Activated CD8-positive, alpha-beta memory T cell treated with anti-CD3 and anti-CD28 coated beads, Interleukin-2, amount 50 U/mL, for 24 hours (primary cell): Measurements from ENCODE around the gene PON3.
"Not testable (repeated sequence)": the region's sequence is repeated elsewhere in the genome, so short reads cannot be mapped to it uniquely, and the experiment has no call there.

Experiments
- DNase-seq: peaks from one replicate; pipeline ENCODE4 v3.0.0-alpha.2; 2020; ENCODE audit errors: extremely low read depth

Gene PON3

DNA sequence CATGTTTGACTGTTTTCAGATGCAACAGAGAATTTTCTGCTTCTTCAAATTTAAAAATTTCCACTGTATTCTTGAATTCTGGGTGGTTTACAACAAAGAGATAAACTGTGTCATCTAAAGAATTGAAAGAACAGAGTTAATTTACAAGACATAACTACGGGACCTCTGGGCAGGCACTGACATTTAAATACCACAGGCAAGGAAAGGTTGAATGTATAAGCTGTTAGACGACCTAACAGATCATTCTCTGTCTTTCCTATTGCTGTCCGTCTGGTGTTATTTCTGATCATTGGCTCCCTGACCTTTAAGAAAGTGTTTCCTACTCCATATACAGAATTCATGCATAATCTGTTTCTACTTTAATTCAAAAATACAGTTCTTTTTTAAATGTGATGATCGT is 15.5 kb upstream of the PON3 start:
- no peak for DNase-seq

DNA sequence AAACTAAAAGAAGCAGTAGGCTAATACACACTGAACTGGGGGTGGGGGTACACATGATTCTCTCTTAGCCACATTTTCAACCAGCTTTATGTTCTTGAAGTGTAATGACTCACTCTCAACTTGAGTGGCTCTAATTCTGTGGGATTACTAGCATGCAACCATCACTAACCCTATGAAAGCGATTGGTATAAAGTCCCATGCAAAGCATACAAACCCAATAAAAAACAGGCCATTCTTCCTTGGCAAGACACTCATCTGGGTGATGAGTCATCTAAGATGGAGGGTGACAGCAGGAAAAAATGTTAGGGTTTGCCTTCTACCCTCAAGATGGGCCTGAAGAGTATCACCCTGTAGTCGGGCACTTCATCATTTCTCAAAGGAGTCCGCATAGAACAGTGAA is 14.9 kb upstream of the PON3 start:
- DNase-seq: no peak

DNA sequence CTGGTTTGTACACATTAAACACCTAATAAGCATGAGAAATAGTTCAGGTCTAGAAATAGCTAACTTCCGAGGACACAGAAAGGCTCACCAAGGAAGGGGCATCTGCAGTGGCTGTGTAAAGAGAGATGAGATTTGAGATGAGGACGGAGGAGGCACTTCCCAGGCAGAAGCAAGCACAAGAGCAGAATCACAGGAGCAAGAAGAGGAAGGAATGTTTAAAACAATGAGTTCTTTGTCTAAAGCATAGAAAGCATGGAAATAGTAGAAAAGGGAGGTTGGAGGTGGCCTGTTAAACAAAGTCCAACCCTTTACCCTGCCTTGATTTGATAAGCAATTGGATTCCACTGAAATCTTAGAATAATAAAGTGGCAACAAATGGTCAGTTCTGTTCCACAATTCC is 11.6 kb upstream of the PON3 start:
- DNase-seq: no peak

DNA sequence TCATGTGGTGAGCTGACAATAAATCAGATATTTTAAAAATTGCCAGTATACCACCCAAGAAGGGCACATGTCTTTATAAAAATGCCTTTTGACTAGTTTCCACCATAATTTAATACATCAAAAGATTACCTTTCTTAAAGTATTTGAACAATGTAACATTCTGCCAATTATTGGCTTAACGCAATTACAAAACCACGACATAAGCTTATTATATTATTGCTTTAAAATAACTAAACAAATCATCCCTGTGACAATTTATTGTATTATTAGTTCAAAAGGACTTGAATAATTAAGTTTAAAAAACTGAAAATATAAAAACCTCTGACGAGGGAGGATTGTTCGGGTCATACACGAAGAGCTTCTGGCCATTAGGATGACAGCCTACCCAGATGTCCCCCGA is 9.6 kb upstream of the PON3 start:
- DNase-seq: no peak

GRCh38 chr7:95405208-95405607 is 9.0 kb upstream of the PON3 start:
- DNase-seq: no peak

DNA sequence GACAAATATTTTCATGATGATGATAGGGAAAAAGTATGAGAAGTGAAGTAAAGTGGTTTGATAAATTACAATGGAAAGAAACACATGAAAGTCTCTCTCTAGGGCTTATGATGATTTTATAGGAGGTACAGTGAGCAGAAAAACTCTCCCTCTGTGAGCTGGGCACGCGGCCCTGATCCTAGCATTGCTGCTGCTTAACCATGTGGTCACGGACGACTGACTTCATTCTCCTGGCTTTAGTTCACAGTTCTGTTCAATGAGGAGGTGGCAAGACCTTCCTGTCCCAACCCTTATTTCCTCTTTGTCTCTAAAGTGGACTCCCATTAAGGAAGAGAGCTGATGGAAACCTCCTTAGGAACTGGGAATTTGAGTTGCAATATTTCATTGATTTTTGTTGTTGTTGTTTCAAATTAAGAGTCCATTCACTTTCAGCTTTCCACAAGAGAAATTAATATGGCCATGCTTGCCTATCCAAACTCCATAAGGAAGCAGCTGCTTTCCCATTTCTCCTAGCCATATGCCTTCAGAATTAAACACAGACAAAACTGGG is 8.2 kb upstream of the PON3 start:
- no peak for DNase-seq

DNA sequence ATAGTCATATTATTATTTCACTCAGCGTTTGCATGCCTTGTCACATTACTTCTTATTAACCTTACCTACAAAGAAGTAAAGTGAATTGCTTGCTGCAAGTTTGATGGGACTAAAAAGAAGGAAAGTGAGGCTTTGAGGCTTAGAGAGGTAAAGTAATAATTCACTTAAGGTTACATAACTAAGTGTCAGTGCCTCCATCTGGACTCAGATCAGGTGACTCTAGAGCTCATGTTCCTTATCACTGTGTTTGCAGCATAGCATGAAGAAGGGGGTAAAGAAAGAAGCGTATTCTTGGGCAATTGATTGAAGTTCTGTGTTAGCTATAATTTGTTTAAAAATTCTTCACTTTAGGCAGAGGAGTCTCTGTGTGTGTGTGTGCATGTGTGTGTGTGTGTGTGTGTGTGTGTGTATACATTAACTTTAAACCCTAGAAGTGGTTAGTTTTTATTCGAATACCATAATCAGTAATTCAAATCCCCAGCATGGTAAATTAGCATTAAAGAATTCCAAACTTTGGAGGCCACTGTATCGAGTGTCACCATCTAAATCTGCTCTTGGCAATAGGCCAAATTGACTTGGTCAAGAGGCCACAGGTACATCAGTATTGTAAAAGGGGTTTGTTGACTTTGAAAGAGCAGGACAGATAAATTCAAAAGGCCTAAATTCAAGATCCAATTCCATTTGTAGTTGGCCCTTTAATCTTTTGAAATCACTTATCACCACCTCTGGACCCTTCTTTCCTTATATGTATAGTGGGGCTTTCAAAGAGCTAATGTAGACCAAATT is 2.2 kb upstream of the PON3 start:
- no peak for DNase-seq

DNA sequence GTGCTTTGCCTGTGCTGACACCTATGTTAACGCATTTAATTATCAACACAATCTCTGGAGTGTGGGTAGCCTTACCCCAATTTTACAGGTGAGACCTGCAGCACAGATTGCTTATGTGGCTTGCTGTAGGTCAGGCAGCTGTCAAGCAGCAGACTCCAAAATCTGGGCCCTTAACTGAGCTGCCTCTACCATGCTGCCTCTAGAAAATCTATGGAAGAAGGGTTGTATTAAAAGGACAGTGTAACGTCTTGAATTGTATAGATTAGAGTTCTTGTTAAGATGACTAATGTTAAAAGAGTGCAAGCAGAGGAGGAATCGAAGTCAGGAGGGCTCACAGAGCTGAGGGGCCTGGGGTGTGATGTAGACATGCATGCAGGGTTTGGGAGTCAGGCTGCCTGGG is 1.2 kb upstream of the PON3 start:
- no peak for DNase-seq

DNA sequence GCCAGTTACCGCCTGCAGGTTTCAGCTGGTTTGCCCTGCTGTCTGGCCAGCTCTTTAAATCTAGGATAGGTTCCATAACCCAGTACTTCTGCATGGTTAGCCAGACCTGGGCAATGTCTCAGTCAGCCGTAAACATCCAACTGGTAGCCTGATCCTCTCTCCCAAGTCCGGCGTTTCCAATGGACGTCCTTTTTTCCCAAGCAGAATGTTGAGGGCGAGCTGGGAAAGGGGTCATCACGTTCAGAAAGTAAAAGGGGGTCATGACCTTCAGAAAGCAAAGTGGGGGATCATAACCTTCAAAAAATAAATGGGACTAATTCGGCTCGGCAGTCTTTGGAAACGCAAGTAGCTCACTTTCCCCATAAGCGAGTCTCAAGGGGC is 430 bp downstream of the PON3 start:
- no peak for DNase-seq

GRCh38 chr7:95394370-95394769 is 1.8 kb downstream of the PON3 start:
- no peak for DNase-seq

GRCh38 chr7:95391761-95392160 is 4.4 kb downstream of the PON3 start:
- no peak for DNase-seq

DNA sequence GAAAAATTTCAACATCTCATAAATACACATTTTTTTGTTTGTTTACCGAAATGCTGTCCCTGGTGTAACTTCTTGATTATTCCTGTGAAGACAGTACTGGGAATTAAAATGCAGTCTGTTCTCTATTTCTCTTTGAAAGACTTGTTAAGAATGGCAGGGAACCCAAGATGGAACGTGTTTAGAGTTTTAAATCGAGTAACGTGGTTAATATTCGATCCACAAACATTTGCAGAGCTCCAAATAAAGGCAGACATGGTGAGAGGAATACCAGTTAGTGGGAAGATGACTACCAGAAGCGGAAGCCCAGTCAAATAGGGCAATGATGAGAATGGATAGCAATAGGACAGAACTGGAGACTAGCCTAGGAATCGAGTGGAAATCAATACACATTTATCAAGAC is 6.7 kb downstream of the PON3 start:
- DNase-seq: no peak

- DNase-seq: not testable (repeated sequence)
These were observed 16.7 kb downstream of the PON3 start for GRCh38 chr7:95379457-95379856.

DNA sequence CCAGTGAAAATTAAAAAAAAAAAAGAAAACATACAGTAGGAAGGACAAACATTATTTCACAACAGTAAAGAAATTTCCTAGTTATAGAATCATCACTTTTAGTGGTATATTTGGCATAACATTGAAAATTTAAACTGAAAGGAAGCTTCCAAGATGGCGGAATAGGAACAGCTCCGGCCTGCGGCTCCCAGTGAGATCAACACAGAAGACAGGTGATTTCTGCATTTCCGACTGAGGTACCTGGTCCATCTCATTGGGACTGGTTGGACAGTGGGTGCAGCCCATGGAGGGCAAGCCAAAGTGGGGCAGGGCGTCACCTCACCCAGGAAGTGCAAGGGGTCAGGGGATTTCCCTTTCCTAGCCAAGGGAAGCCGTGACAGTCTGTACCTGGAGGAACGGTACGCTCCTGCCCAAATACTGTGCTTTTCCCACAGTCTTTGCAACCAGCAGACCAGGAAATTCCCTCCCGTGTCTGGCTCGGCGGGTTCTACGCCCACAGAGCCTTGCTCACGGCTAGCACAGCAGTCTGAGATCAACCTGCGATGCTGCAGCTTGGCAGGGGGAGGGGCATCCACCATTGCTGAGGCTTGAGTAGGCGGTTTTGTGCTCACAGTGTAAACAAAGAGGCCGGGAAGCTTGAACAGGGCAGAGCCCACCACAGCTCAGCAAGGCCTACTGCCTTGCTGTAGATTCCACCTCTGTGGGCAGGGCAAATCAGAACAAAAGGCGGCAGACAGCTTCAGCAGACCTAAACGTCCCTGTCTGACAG is 19.4 kb downstream of the PON3 start:
- no peak for DNase-seq

DNA sequence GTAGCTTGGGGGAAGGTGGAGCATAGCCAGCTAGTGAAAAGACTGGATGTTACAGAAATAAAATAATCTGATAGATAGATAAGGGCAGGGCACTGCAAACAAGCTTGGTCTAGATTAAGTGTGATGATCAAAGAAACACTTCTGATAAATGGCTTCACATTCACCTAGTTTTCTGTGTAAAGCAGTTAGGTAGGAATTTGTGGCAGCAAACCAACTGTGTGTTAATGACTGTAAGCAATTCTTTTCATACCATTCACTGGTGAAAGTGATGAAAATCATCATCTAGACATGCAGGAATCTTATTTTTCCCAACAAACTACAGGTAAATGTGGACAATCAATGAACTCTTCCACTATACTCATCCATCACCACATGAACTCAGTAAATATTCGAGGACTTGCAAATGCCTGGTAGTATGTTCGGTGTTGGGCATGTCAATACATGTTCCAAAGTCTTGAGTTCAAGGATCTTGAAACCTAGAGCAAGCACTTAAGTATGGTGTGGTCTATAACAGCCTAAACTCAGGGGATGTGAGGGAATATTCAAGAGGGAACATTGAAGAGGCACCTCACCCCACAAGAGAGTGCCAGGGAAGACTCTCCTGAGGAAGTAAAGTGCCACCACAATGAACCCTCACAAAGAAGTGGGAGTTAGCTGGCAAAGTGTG is 20.5 kb downstream of the PON3 start:
- DNase-seq: no peak

DNA sequence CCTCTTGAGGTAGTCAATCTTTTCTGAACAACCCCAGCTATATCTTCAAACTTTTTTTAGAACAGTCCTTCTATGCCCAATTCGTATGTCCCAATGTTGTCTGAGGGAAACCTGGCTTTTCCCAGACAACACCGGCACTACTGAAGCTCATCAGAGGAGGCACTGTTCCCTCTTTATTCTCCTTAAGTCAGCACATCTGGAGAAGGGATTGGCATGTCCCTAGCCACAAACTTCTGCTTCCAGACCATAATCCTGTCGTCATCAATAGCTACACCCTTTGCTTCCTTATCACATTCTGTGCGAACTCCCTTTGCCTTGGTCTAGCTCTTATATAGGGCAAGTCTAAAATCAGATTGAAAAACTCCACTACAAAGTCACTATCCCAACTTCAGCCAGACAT is 22.9 kb downstream of the PON3 start:
- DNase-seq: no peak

- no peak for DNase-seq
These were observed 27.9 kb downstream of the PON3 start for GRCh38 chr7:95368235-95368634.

DNA sequence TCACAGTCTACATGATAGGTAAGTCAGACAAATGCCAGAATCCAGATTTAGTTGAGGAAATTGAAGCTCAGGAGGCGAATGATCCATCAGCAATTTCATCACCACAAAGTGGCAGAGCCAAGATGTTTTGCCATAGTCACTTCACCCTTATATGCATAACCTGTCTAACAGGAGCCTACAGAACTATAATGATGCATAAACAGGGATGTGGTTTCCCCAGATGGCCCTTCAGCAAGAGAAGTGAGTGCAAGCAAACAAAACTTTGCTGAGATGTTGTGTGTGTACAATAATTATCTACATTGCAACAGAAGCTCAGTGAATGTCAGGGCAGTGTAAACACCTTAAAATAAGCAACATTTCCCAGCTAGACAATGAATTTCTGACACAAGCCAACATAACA is 28.6 kb downstream of the PON3 start:
- DNase-seq: no peak

DNA sequence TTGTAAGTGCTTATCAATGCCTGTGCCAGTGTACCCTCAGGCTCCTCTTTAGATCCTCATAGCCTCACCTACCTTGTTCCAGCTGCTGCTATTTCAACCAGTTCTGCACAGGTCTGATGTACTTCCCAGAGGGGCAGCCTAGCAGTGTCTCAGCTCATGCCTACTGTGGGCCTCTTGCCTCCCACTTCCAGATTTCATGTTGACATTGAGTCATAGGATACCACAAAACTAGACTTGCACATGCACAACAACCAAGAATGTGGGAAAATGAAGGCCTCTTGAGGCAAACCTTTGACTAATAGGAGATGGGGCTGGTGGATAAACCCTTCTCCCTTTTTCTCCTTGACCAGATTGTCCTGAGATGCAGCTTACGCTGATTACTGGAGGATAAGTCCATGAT is 31.0 kb downstream of the PON3 start:
- no peak for DNase-seq

DNA sequence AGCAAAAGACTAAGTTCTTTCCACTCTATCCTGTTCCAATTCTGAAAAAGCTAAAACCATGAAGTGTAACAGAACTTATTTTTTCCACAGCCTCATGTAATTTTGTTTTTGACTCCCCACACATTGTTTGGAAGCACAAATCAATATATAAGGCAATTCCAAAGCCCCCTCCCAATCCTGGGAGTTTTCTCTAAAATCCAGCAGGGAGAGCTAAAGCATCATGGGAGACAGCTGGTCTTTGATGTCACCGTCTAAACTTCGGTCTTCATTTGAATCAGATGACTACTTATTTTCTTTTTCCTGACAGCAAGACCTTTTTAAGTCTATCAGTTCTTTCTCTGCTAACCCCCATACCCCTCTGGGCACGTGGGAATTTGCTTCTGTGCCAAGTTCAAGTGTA is 38.6 kb downstream of the PON3 start:
- DNase-seq: no peak

- DNase-seq: no peak
These were observed 53.4 kb downstream of the PON3 start for GRCh38 chr7:95342642-95343307.

- no peak for DNase-seq
These were observed 54.1 kb downstream of the PON3 start for GRCh38 chr7:95342029-95342428.
